HepG2 (cell line): Measurements from ENCODE around the gene REM2.

Experiments
- RELA ChIP-seq: sonication (generic); formaldehyde crosslinking; IDR thresholded peaks from 2 replicates; pipeline ENCODE4 v1.4.0; 2020; ENCODE audit warnings: missing genetic modification reagents
- RXRA ChIP-seq: sonication (generic); formaldehyde crosslinking; IDR thresholded peaks from 2 replicates; pipeline ENCODE4 v1.5.1; 2020; ENCODE audit warnings: missing genetic modification reagents

GRCh38 chr14:22866874-22867273 is 16.1 kb upstream of the REM2 start:
- TF ChIP-seq RXRA (CRISPR knock-in tag): no peak
- TF ChIP-seq RELA (CRISPR knock-in tag): no peak
